ENCODE data around the gene ARID4A.
A peak's percentile ranks its signal among the peaks of the same experiment; 100 is the strongest.
"Not testable (repeated sequence)": the region's sequence is repeated elsewhere in the genome, so short reads cannot be mapped to it uniquely, and the experiment has no call there.

ARID4A gene, protein sequence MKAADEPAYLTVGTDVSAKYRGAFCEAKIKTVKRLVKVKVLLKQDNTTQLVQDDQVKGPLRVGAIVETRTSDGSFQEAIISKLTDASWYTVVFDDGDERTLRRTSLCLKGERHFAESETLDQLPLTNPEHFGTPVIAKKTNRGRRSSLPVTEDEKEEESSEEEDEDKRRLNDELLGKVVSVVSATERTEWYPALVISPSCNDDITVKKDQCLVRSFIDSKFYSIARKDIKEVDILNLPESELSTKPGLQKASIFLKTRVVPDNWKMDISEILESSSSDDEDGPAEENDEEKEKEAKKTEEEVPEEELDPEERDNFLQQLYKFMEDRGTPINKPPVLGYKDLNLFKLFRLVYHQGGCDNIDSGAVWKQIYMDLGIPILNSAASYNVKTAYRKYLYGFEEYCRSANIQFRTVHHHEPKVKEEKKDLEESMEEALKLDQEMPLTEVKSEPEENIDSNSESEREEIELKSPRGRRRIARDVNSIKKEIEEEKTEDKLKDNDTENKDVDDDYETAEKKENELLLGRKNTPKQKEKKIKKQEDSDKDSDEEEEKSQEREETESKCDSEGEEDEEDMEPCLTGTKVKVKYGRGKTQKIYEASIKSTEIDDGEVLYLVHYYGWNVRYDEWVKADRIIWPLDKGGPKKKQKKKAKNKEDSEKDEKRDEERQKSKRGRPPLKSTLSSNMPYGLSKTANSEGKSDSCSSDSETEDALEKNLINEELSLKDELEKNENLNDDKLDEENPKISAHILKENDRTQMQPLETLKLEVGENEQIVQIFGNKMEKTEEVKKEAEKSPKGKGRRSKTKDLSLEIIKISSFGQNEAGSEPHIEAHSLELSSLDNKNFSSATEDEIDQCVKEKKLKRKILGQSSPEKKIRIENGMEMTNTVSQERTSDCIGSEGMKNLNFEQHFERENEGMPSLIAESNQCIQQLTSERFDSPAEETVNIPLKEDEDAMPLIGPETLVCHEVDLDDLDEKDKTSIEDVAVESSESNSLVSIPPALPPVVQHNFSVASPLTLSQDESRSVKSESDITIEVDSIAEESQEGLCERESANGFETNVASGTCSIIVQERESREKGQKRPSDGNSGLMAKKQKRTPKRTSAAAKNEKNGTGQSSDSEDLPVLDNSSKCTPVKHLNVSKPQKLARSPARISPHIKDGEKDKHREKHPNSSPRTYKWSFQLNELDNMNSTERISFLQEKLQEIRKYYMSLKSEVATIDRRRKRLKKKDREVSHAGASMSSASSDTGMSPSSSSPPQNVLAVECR

DNA sequence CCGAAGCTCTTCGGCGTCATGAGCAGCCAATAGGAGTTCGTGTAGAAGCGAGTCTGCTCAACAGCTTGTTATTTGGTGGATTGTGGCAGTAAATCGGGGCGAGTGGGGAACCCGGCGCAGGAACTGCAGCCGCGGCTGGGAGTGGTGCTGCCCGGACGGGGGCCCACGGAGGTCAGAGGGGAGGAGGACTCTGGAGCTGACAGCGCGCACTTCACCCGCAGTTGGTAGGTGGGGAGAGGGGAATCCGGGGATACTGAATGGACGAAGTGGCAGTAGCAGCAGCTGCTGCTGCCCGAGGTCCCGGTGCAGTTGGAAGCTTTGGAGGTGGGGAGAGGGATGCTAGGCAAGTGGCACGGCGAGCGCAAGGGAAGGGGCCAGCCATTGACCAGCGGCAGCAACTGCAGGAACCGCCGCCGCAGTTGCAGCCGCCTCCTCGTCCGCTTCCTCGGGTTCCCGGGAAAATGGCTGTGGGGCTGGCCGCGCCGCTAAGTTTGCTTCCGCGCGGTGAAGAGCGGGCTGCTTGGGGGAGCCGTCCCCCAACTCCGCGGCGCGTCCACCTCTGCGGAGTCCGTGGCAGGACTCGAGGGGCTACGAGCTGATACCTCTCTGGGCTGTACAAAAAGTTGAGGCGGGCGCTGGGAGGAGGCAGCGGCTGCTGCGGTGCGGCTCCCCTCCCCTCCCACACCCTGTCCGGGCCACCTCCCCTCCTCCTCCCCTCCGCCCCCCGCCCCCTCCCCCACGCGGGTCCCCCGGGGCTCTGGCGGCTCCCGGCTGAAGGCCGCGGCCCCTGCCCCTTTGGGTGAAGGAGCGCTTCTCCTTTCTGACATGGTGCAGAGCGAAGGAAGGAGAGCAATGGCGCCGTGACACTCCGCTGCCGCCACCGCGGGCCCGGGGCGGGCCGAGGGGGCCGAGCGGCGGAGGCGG lies at the start of gene ARID4A:
Gene ARID4A (plus strand): TSS at position 79 of the 924 bp plus-strand sequence. CDS start 1,300 bp downstream, outside the sequence.
- DNase-seq = peak; percentile 33 to 61

GRCh38 chr14:58249611-58250010 lies 48.7 kb upstream of the ARID4A start:
- DNase-seq = no peak

DNA sequence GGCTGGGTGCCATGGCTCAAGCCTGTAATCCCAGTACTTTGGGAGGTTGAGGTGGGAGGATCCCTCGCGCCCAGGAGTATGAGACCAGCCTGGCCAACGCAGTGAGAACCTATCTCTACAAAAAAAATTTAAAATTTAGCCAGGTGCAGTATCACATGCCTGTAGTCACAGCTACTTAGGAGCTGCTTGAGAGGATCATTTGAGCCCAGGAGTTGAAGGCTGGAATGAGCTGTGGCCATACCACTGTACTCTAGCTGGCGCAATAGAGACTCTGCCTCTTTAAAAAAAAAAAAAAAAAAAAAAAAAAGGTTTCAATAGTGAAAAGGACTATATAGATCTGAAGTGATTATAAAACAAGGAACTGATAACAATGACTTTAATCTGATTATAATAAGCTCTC lies 40.2 kb upstream of the ARID4A start:
- DNase-seq = no peak

- DNase-seq = not testable (repeated sequence)
These were observed 36.4 kb upstream of the ARID4A start for GRCh38 chr14:58262005-58262404.

DNA sequence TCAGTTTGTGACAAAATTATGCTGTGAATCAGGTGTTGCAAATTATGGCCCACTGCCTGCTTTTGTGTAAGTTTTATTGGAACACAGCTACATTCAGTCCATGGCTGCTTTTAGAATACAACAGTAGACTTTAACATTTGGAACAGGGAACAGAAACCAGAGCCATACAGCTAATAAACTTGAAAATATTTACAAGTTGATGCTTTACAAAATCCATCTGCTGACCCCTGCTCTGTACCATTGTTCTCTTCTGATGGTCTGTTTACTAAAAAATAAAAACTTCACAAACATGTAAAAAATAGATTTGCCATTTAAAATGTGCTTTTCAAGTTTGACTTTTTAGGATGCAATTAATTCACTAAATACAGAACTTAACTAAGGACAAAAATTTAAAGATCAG lies 33.0 kb upstream of the ARID4A start:
- DNase-seq = no peak

GRCh38 chr14:58270628-58271027 lies 27.7 kb upstream of the ARID4A start:
- DNase-seq = no peak

DNA sequence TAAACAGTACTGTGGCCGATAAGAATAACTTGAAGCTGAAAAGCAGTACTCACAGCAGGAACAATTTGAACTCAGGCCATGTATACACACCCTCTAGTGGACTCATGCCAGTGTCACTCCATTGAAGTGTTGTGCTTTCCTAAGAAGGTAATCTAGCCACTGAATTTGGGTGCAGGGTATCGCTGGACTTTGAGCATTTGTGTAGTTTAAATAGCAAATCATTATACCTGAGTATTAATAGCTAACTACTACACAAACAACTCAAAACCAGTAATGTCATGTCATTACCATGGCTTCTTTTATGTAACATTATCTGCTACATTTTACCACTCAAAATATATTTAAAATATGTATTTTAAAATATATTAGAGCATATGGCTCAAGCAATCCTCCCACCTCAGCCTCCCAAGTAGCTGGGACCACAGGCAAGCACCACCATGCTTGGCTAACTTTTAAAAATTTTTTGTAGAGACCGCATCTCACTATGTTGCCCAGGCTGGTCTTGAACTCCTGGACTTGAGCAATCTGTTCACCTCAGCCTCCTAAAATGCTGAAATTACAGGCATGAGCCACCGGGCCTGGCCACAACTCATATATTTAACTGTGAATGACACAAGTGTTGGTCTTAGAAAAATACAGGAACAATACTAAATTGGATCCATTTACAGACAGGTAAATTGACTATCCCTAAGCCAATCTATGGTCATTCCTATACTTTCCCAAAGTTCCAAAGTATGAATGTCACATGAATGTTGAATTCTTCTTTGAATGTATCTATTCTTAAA lies 25.6 kb upstream of the ARID4A start:
- no peak for DNase-seq

GRCh38 chr14:58274881-58275280 lies 23.5 kb upstream of the ARID4A start:
- DNase-seq = no peak

GRCh38 chr14:58275527-58276190 lies 22.7 kb upstream of the ARID4A start:
- no peak for DNase-seq

DNA sequence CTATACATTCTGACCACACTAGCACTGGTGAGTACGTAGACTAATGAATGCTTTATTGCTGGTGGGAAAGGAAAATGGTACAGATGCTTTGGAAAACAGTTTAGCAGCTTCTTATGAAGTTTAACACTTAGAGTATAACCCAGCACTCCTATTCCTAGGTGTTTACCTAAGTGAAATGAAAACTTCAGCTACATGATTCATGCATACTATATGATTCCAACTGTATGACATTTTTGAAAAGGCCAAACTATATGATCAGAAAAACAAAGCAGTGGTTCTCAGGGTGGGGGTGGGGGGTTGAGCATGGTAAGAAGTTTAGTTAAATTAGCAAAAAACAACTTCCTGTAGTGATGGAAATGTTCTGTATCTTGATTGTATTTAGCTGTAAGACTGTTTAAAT lies 22.1 kb upstream of the ARID4A start:
- DNase-seq = no peak

DNA sequence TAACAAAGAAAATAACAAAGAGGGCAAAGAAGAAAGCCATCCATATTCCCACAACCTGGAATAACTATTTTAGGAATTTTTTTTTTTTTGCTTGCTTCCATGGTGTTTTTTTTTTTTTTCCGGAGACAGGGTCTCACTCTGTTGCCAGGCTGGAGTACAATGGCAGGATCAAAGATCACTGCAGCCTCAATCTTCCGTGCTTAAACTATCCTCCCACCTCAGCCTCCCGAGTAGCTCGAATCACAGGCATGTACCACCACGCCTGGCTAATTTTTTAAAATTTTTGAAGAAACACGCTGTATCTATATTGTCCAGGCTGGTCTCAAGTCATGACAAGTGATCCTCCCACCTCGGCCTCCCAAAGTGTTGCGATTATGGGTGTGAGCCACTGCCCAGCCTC lies 20.2 kb upstream of the ARID4A start:
- DNase-seq = no peak

- DNase-seq = peak in 1 of 2 experiments; percentile 10
These were observed 17.2 kb upstream of the ARID4A start for GRCh38 chr14:58280954-58281787.

DNA sequence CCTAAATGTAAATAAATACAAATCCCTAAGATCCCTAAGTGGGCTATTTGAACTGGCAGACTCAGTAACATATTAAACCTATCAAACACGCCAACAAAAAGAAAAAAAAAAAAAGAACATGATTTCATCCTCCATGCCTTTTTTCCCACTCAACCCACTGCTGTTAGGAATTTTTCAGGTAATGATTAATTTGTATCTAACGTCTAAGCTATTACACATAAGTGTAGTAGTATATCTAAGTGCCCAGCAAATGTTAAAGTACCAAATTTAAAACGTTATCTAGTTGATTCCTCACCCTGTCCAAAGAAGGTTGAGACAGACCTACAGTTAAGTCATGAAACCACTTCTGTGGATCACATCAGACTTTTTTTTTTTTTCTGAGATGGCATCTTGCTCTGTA lies 16.4 kb upstream of the ARID4A start:
- DNase-seq = no peak

DNA sequence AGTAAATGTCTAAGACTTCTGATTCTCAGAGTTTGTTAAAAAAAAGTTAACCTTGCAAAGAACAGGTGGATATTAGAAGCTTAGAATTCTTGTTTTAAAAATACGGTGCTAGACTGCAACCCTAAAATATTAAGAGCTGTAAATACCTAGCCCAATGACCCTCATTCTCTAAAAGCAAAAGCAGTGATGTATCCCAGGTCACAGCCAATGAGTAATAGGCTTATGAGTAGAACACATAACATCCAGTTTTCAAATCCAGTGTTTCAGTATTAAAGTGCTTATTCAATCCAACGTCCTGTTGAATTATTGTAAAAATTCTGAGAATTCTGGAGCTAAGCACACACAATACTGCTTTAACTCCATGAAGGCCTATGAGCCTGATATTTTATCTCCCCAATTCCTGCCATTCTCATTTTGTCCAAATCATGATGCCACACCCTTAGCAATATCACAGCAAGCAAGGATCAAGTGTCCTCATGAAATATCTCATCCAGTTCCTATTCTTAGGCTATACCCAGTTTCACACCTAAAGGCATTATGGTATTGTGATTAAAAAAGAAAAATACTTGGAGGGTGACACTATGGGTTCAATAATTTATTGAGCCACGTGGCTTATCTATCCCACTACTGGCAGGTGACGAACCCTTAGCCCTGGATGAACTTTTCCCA lies 15.3 kb upstream of the ARID4A start:
- no peak for DNase-seq

GRCh38 chr14:58283730-58284129 lies 14.6 kb upstream of the ARID4A start:
- DNase-seq = no peak

- no peak for DNase-seq
These were observed 13.2 kb upstream of the ARID4A start for GRCh38 chr14:58285132-58285531.

DNA sequence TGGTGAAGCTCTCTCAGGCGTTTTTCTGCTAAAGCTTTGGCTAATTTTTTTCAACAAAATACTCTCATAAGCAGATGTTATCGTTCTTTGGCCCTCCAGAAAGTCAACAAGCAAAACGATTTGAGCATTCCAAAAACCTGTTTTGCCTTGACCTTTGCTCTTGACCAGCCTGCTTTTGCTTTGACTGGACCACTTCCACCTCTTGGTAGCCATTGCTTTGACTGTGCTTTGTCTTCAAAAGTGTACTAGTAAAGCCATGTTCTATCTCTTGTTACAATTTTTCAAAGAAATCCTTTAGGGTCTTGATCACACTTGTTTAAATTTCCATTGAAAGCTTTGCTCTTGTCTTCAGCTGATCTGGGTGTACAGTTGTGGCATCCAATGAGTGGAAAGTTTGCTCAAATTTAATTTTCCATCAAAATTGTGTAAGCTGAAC lies 10.7 kb upstream of the ARID4A start:
- DNase-seq = no peak

DNA sequence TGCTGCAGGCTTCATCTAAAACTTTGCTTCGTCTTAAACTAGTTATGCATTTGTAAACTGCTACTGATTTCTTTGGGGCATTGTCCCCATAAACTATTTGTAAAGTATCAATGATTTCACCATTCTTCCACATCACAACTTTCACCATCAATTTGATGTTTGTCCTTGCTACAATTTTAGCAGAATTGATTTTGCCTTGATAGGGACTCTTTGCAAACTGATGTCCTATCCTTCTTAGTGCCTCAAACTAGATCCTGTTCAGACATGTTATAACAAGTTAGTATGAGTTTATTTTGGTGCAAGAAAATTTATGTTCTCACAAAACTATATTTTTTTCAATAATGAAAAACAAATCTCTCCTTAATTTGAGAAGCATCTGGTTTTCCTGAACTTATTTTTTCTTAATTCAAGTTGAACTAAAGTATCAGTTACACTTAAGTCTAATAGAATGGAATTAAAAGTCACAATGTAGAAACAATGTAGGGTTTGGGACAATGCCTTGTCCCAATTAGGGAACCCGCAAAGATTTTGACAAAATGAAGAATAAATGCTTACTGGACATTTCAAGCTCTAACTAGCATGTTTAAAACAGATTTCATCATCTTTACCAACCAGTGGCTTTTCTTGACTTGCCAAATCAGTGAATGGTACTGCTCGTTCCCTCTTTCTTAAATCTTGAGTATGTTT lies 10.1 kb upstream of the ARID4A start:
- no peak for DNase-seq

All from stimulated activated CD4-positive, alpha-beta T cell treated with anti-CD3 and anti-CD28 coated beads, Interleukin-4, amount 100 ng/mL, for 4 hours (primary cell).